Subcutaneous abdominal adipose tissue (tissue), 5 donors: Measurements from ENCODE around the gene KIF13A.
A peak's percentile ranks its signal among the peaks of the same experiment; 100 is the strongest.
"Not testable (repeated sequence)": the region's sequence is repeated elsewhere in the genome, so short reads cannot be mapped to it uniquely, and the experiment has no call there.

Experiments
- H3K27ac ChIP-seq: one replicate; pipeline ENCODE4 v1.7.0; 2013; ENCODE audit warnings: low read depth, mild to moderate bottlenecking, inconsistent platforms, low read length, moderate library complexity
- H3K27me3 ChIP-seq, 5 donors: one replicate each; pipeline ENCODE4 v1.7.0; 2013; ENCODE audit warnings: low read length in 5 of 5, inconsistent platforms in 1 of 5; ENCODE audit not compliant: control insufficient read depth in 5 of 5, insufficient read depth in 4 of 5
- H3K36me3 ChIP-seq, 5 donors: one replicate each; pipeline ENCODE4 v1.7.0; 2013; ENCODE audit warnings: low read length in 5 of 5; ENCODE audit not compliant: control insufficient read depth in 5 of 5, insufficient read depth in 5 of 5
- H3K4me1 ChIP-seq, 5 donors: one replicate each; pipeline ENCODE4 v1.7.0; 2013; ENCODE audit warnings: low read length in 5 of 5, mild to moderate bottlenecking in 3 of 5, moderate library complexity in 1 of 5; ENCODE audit not compliant: control insufficient read depth in 5 of 5, insufficient read depth in 5 of 5
- H3K4me3 ChIP-seq, 5 donors: one replicate each; pipeline ENCODE4 v1.7.0; 2013; ENCODE audit warnings: low read length in 5 of 5, low read depth in 1 of 5
- H3K9ac ChIP-seq, 5 donors: one replicate each; pipeline ENCODE4 v1.7.0; 2013; ENCODE audit warnings: low read length in 5 of 5, mild to moderate bottlenecking in 4 of 5, moderate library complexity in 3 of 5
- H3K9me3 ChIP-seq, 5 donors: one replicate each; pipeline ENCODE4 v1.7.0; 2013; ENCODE audit warnings: low read length in 5 of 5; ENCODE audit not compliant: control insufficient read depth in 5 of 5
- donor health status: healthy.
- donor health status: healthy.
- donor health status: healthy.
- donor health status: healthy.
- donor health status: healthy.

Gene KIF13A

GRCh38 chr6:17790489-17790888 lies 196.9 kb downstream of the KIF13A start:
- Histone ChIP-seq H3K4me3 (no peak overlapping the region), H3K36me3 (peaks cover 31 to 76% (median 64%) of the 10 kb centered on the region in 5 donors), H3K27ac (no peak overlapping the region), H3K9ac (no peak overlapping the region), H3K9me3 (no peaks in the 10 kb centered on the region), H3K27me3 (no peaks in the 10 kb centered on the region), H3K4me1 (no peaks in the 10 kb centered on the region)

GRCh38 chr6:17785094-17785787 lies 202.2 kb downstream of the KIF13A start:
- H3K27me3 ChIP-seq: no peaks in the 10 kb centered on the region
- H3K4me1 ChIP-seq: no peaks in the 10 kb centered on the region
- H3K9me3 ChIP-seq: no peaks in the 10 kb centered on the region
- H3K36me3 ChIP-seq: peaks cover 39 to 87% (median 74%) of the 10 kb centered on the region in 5 donors
- H3K4me3 ChIP-seq: no peak overlapping the region
- H3K9ac ChIP-seq: peak overlapping the region in 1 of 5 donors; percentile 1
- no peak overlapping the region for H3K27ac ChIP-seq

GRCh38 chr6:17780061-17780460 lies 207.4 kb downstream of the KIF13A start:
- Histone ChIP-seq H3K4me3 (no peak overlapping the region), H3K4me1 (no peaks in the 10 kb centered on the region), H3K27me3 (no peaks in the 10 kb centered on the region), H3K36me3 (peaks cover 44 to 87% (median 65%) of the 10 kb centered on the region in 5 donors), H3K27ac (no peak overlapping the region), H3K9ac (no peak overlapping the region), H3K9me3 (no peaks in the 10 kb centered on the region)

GRCh38 chr6:17771609-17772008 lies 215.8 kb downstream of the KIF13A start:
- no peak overlapping the region for H3K4me3 ChIP-seq

GRCh38 chr6:17768881-17769280 lies 218.6 kb downstream of the KIF13A start:
- no peaks in the 10 kb centered on the region for H3K27me3 ChIP-seq
- H3K27ac ChIP-seq: no peak overlapping the region
- H3K9me3 ChIP-seq: no peaks in the 10 kb centered on the region
- H3K4me1 ChIP-seq: no peaks in the 10 kb centered on the region
- H3K9ac ChIP-seq: no peak overlapping the region
- no peak overlapping the region for H3K4me3 ChIP-seq
- peaks cover 64 to 75% (median 70%) of the 10 kb centered on the region in 5 donors for H3K36me3 ChIP-seq

More at GRCh38 chr6:17771609-17772008, 215.8 kb downstream of the KIF13A start:
- Histone ChIP-seq H3K27me3 (no peaks in the 10 kb centered on the region), H3K27ac (no peak overlapping the region), H3K9ac (no peak overlapping the region), H3K4me1 (no peaks in the 10 kb centered on the region), H3K9me3 (no peaks in the 10 kb centered on the region), H3K36me3 (peaks cover 56 to 80% (median 76%) of the 10 kb centered on the region in 5 donors)

GRCh38 chr6:17768388-17768787 lies 219.0 kb downstream of the KIF13A start:
- H3K9ac ChIP-seq: no peak overlapping the region
- no peaks in the 10 kb centered on the region for H3K4me1 ChIP-seq
- no peak overlapping the region for H3K4me3 ChIP-seq
- no peaks in the 10 kb centered on the region for H3K9me3 ChIP-seq
- H3K36me3 ChIP-seq: peaks cover 64 to 75% (median 68%) of the 10 kb centered on the region in 5 donors
- no peaks in the 10 kb centered on the region for H3K27me3 ChIP-seq
- H3K27ac ChIP-seq: no peak overlapping the region

- Histone ChIP-seq H3K9me3 (no peaks in the 10 kb centered on the region), H3K27ac (no peak overlapping the region), H3K27me3 (no peaks in the 10 kb centered on the region), H3K9ac (no peak overlapping the region), H3K36me3 (peaks cover 27 to 50% (median 42%) of the 10 kb centered on the region in 5 donors), H3K4me1 (no peaks in the 10 kb centered on the region), H3K4me3 (no peak overlapping the region)
These were observed 224.8 kb downstream of the KIF13A start for GRCh38 chr6:17762651-17763050.

GRCh38 chr6:17758119-17758518 lies 229.3 kb downstream of the KIF13A start:
- Histone ChIP-seq H3K27me3 (no peaks in the 10 kb centered on the region), H3K4me3 (no peak overlapping the region), H3K4me1 (no peaks in the 10 kb centered on the region), H3K9ac (no peak overlapping the region), H3K9me3 (no peaks in the 10 kb centered on the region), H3K36me3 (peaks cover 3 to 26% (median 22%) of the 10 kb centered on the region in 5 donors), H3K27ac (no peak overlapping the region)

GRCh38 chr6:17754254-17754653 lies 233.2 kb downstream of the KIF13A start:
- Histone ChIP-seq H3K27me3 (no peaks in the 10 kb centered on the region), H3K4me1 (no peaks in the 10 kb centered on the region), H3K9ac (no peak overlapping the region), H3K4me3 (no peak overlapping the region), H3K36me3 (peaks cover 0 to 6% (median 4%) of the 10 kb centered on the region in 5 donors), H3K9me3 (no peaks in the 10 kb centered on the region), H3K27ac (no peak overlapping the region)

GRCh38 chr6:17745324-17745723 lies 242.1 kb downstream of the KIF13A start:
- not testable (repeated sequence) for H3K27ac ChIP-seq, H3K36me3 ChIP-seq, H3K9me3 ChIP-seq, H3K4me3 ChIP-seq, H3K4me1 ChIP-seq, H3K9ac ChIP-seq, H3K27me3 ChIP-seq
